SK-N-SH (cell line): Measurements from ENCODE around the gene TMPRSS11F. TPM values are rescaled to one million over a fixed set of nuclear protein-coding genes. Genes with fewer than 3 reads are reported as not detected.

Source experiments
- CTCF ChIA-PET: fragments of 300-600, 350-600 bp; formaldehyde crosslinking; extraction: SDS; loops from one replicate; lab custom pipeline; 2021; lab: Yijun Ruan, JAX
- POLR2A ChIA-PET: fragments of 350-600 bp; sonication (Branson Sonifier 250); formaldehyde crosslinking; extraction: SDS; loops from one replicate; lab custom pipeline; 2020; ENCODE audit warnings: antibody characterized with exemption, inconsistent platforms; lab: Yijun Ruan, JAX
- DNase-seq: peaks from one replicate; pipeline ENCODE4 v3.0.0; 2012
- H2AFZ ChIP-seq: fragments of 200-600 bp; sonication (generic); 2 replicates; pipeline ENCODE4 v1.8.1; 2016; ENCODE audit warnings: antibody characterized with exemption, mild to moderate bottlenecking, low read depth
- H3F3A ChIP-seq: fragments of 200-600 bp; sonication (generic); replicated peaks from 2 replicates; pipeline ENCODE3; 2016; ENCODE audit warnings: antibody characterized with exemption, mild to moderate bottlenecking; ENCODE audit not compliant: insufficient read depth
- H3K27ac ChIP-seq, 2 experiments: fragments of 200-500 bp in 1 of 2; fragments of 200-600 bp in 1 of 2; sonication (Bioruptor generic) in 1 of 2; sonication (generic), shearing (Covaris generic) in 1 of 2; 2 replicates each; pipeline versions ENCODE4 v1.5.1 to v1.6.1; 2014 to 2016; ENCODE audit warnings: low read depth in 2 of 2, inconsistent platforms in 1 of 2, low read length in 1 of 2, mild to moderate bottlenecking in 1 of 2, mixed read lengths in 1 of 2
- H3K27me3 ChIP-seq: fragments of 200-600 bp; sonication (generic), shearing (Covaris generic); 2 replicates; pipeline ENCODE4 v1.6.1; 2016; ENCODE audit warnings: mixed run types; ENCODE audit not compliant: insufficient read depth
- H3K36me3 ChIP-seq, 2 experiments: fragments of 200-500 bp in 1 of 2; fragments of 200-600 bp in 1 of 2; sonication (Bioruptor generic) in 1 of 2; sonication (generic) in 1 of 2; replicated peaks in 1 of 2; 2 replicates each; pipeline versions ENCODE3 to v1.5.1; 2014 to 2016; ENCODE audit warnings: low read length in 1 of 2, mild to moderate bottlenecking in 1 of 2; ENCODE audit not compliant: insufficient read depth in 2 of 2, control insufficient read depth in 1 of 2
- H3K4me1 ChIP-seq, 2 experiments: fragments of 200-500 bp in 1 of 2; fragments of 200-600 bp in 1 of 2; sonication (Bioruptor generic) in 1 of 2; sonication (generic), shearing (Covaris generic) in 1 of 2; 2 replicates each; pipeline versions ENCODE4 v1.5.1 to v1.6.1; 2014 to 2016; ENCODE audit warnings: low read depth in 1 of 2, low read length in 1 of 2, mixed run types in 1 of 2; ENCODE audit not compliant: insufficient read depth in 2 of 2, control insufficient read depth in 1 of 2
- H3K4me2 ChIP-seq: fragments of 200-600 bp; sonication (generic), shearing (Covaris generic); 2 replicates; pipeline ENCODE4 v1.6.1; 2017; ENCODE audit warnings: mixed run types
- H3K4me3 ChIP-seq, 2 experiments: fragments of 200-500 bp in 1 of 2; fragments of 200-600 bp in 1 of 2; sonication (Bioruptor generic) in 1 of 2; sonication (generic), shearing (Covaris generic) in 1 of 2; 2 replicates each; pipeline versions ENCODE4 v1.5.1 to v1.8.1; 2014 to 2016; ENCODE audit warnings: low read depth in 2 of 2, inconsistent platforms in 1 of 2, low read length in 1 of 2, mild to moderate bottlenecking in 1 of 2, mixed read lengths in 1 of 2, moderate library complexity in 1 of 2
- H3K79me2 ChIP-seq: fragments of 200-600 bp; sonication (generic); 2 replicates; pipeline ENCODE4 v1.8.1; 2017; ENCODE audit warnings: mild to moderate bottlenecking; ENCODE audit not compliant: insufficient read depth
- H3K9ac ChIP-seq: fragments of 200-600 bp; sonication (generic); 2 replicates; pipeline ENCODE4 v1.6.1; 2017; ENCODE audit warnings: mixed run types
- H3K9me2 ChIP-seq: fragments of 200-600 bp; sonication (generic); 2 replicates; pipeline ENCODE4 v1.6.1; 2017; ENCODE audit warnings: mixed run types
- H3K9me3 ChIP-seq: fragments of 200-600 bp; sonication (generic); 2 replicates; pipeline ENCODE4 v1.6.1; 2017; ENCODE audit warnings: mixed run types, mild to moderate bottlenecking, moderate library complexity
- H4K20me1 ChIP-seq: fragments of 200-600 bp; sonication (generic); 2 replicates; pipeline ENCODE4 v1.6.1; 2017; ENCODE audit warnings: mild to moderate bottlenecking, mixed run types; ENCODE audit not compliant: insufficient read depth
- CTCF ChIP-seq: fragments of 200-600 bp; sonication (generic); IDR thresholded peaks from 2 replicates; pipeline ENCODE4 v1.6.1; 2017; ENCODE audit warnings: antibody characterized with exemption, mild to moderate bottlenecking, moderate library complexity
- EP300 ChIP-seq, 2 experiments: IDR thresholded peaks; 2 replicates each; pipeline versions ENCODE4 v1.4.0 to v1.6.1; 2012; ENCODE audit warnings: borderline replicate concordance in 1 of 2, low read depth in 1 of 2, low read length in 1 of 2
- EZH2phosphoT487 ChIP-seq: fragments of 200-600 bp; sonication (generic); IDR thresholded peaks from 2 replicates; pipeline ENCODE4 v1.6.1; 2017; ENCODE audit warnings: low read depth, mixed run types, mild to moderate bottlenecking, antibody characterized with exemption, moderate library complexity, borderline replicate concordance
- FOXJ3 ChIP-seq: sonication (generic); formaldehyde crosslinking; IDR thresholded peaks from 2 replicates; pipeline ENCODE4 v1.5.1; 2020; ENCODE audit warnings: mild to moderate bottlenecking, missing genetic modification reagents
- FOXM1 ChIP-seq: IDR thresholded peaks from 2 replicates; pipeline ENCODE4 v1.4.0; 2012; ENCODE audit warnings: low read depth, mild to moderate bottlenecking
- GABPA ChIP-seq: IDR thresholded peaks from 2 replicates; pipeline ENCODE4 v1.4.0; 2012; ENCODE audit warnings: low read depth, mild to moderate bottlenecking
- MAX ChIP-seq: IDR thresholded peaks from 2 replicates; pipeline ENCODE4 v1.4.0; 2012; ENCODE audit warnings: low read depth
- NRF1 ChIP-seq: IDR thresholded peaks from 2 replicates; pipeline ENCODE4 v1.6.1; 2012; ENCODE audit warnings: low read depth, mild to moderate bottlenecking, low read length
- RAD21 ChIP-seq: IDR thresholded peaks from 2 replicates; pipeline ENCODE4 v1.6.1; 2012; ENCODE audit warnings: mild to moderate bottlenecking, low read length
- RFX5 ChIP-seq: IDR thresholded peaks from 2 replicates; pipeline ENCODE4 v1.6.1; 2012; ENCODE audit warnings: mild to moderate bottlenecking, improper control_type of control experiment, low read length
- SIN3A ChIP-seq: IDR thresholded peaks from 2 replicates; pipeline ENCODE4 v1.6.1; 2012; ENCODE audit warnings: low read depth, mild to moderate bottlenecking, low read length, moderate library complexity, borderline replicate concordance
- SMC3 ChIP-seq: IDR thresholded peaks from 2 replicates; pipeline ENCODE4 v1.6.1; 2012; ENCODE audit warnings: low read depth, low read length, improper control_type of control experiment
- YY1 ChIP-seq: IDR thresholded peaks from 2 replicates; pipeline ENCODE4 v1.4.0; 2012; ENCODE audit warnings: low read depth, mild to moderate bottlenecking
- ZBTB33 ChIP-seq: IDR thresholded peaks from 2 replicates; pipeline ENCODE4 v1.4.0; 2012; ENCODE audit warnings: low read depth, borderline replicate concordance
- WGBS: methylation state at CpG from one replicate; pipeline ENCODE4 v1.1.6; 2017; ENCODE audit warnings: low lambda C conversion rate; 5-methylcytosine and 5-hydroxymethylcytosine counted together
- polyA plus RNA-seq, 3 experiments: library from polyadenylated mRNA; depleted of rRNA; stranded (reverse); fragments of >200 nt; gene quantifications; 2 replicates each; pipeline ENCODE4 v1.2.3, GENCODE V29; 2012
- TF ChIP-seq, protein P1 (sequence below): fragments of 150-350 bp; IDR thresholded peaks from 2 replicates; pipeline ENCODE4 v1.6.1; 2017; ENCODE audit warnings: antibody characterized with exemption, low read length, low read depth, borderline replicate concordance
- TF ChIP-seq, protein P2 (sequence below): IDR thresholded peaks from 2 replicates; pipeline ENCODE4; 2012

The TMPRSS11F gene
- polyA plus RNA-seq, 1 of the 3 experiments (the other 2 are of a cell fraction), result not detected

GRCh38 chr4:68076194-68076593, 53.5 kb downstream of the TMPRSS11F start:
- 13% methylated on average over 2 of the region's 2 CpGs for WGBS
- CTCF ChIA-PET, result interaction anchor here (0.6 kb wide), 1 partner anchor 100 kb away, joined by 3 read pairs; no protein-coding TSS in a partner anchor
- POLR2A ChIA-PET, result no interaction called here

GRCh38 chr4:68074397-68074796, 55.3 kb downstream of the TMPRSS11F start:
- Histone ChIP-seq H2AFZ (no peak overlapping the region), H3K9me2 (no peaks in the 10 kb centered on the region), H3K9ac (no peak overlapping the region), H3K9me3 (no peaks in the 10 kb centered on the region), H3K27me3 (no peaks in the 10 kb centered on the region), H3F3A (no peaks in the 10 kb centered on the region), H4K20me1 (no peaks in the 10 kb centered on the region), H3K79me2 (no peaks in the 10 kb centered on the region), H3K27ac (no peak overlapping the region), H3K36me3 (no peaks in the 10 kb centered on the region), H3K4me3 (no peak overlapping the region), H3K4me2 (no peak overlapping the region), H3K4me1 (no peaks in the 10 kb centered on the region)
- ChIA-PET POLR2A (no interaction called here), CTCF (no interaction called here)
- no peak for DNase-seq
- TF ChIP-seq RFX5, result no peak
- TF ChIP-seq GABPA, result no peak
- no peak for TF ChIP-seq EZH2phosphoT487
- no peak for TF ChIP-seq FOXM1
- TF ChIP-seq EP300 (IDR thresholded peaks at IDR 0.05; ENCODE audit: borderline replicate concordance in 1 of 2, low read depth in 1 of 2, low read length in 1 of 2), result no peak
- TF ChIP-seq, protein P1, sequence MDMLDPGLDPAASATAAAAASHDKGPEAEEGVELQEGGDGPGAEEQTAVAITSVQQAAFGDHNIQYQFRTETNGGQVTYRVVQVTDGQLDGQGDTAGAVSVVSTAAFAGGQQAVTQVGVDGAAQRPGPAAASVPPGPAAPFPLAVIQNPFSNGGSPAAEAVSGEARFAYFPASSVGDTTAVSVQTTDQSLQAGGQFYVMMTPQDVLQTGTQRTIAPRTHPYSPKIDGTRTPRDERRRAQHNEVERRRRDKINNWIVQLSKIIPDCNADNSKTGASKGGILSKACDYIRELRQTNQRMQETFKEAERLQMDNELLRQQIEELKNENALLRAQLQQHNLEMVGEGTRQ, result no peak
- no peak for TF ChIP-seq SIN3A
- TF ChIP-seq YY1, result no peak
- TF ChIP-seq SMC3, result no peak
- TF ChIP-seq CTCF, result no peak
- no peak for TF ChIP-seq MAX
- TF ChIP-seq, protein P2, sequence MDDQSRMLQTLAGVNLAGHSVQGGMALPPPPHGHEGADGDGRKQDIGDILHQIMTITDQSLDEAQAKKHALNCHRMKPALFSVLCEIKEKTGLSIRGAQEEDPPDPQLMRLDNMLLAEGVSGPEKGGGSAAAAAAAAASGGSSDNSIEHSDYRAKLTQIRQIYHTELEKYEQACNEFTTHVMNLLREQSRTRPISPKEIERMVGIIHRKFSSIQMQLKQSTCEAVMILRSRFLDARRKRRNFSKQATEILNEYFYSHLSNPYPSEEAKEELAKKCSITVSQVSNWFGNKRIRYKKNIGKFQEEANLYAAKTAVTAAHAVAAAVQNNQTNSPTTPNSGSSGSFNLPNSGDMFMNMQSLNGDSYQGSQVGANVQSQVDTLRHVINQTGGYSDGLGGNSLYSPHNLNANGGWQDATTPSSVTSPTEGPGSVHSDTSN, result no peak
- no peak for TF ChIP-seq ZBTB33
- TF ChIP-seq NRF1, result no peak
- TF ChIP-seq FOXJ3 (CRISPR knock-in tag), result no peak
- TF ChIP-seq, all 33 proteins: peak for 0

More at GRCh38 chr4:68076194-68076593, 53.5 kb downstream of the TMPRSS11F start:
- TF ChIP-seq EP300 (IDR thresholded peaks at IDR 0.05; ENCODE audit: borderline replicate concordance in 1 of 2, low read depth in 1 of 2, low read length in 1 of 2) (no peak), SIN3A (no peak), RAD21 (no peak)
- no peaks in the 10 kb centered on the region for H3K9me3 ChIP-seq
- no peak overlapping the region for H3K4me2 ChIP-seq
- DNase-seq, result no peak
- no peak overlapping the region for H3K27ac ChIP-seq
- no peaks in the 10 kb centered on the region for H4K20me1 ChIP-seq
- no peaks in the 10 kb centered on the region for H3F3A ChIP-seq
- H3K4me1 ChIP-seq, result no peaks in the 10 kb centered on the region
- no peak overlapping the region for H3K9ac ChIP-seq
- H2AFZ ChIP-seq, result no peak overlapping the region
- H3K36me3 ChIP-seq, result no peaks in the 10 kb centered on the region
- no peaks in the 10 kb centered on the region for H3K27me3 ChIP-seq
- no peak overlapping the region for H3K4me3 ChIP-seq
- no peaks in the 10 kb centered on the region for H3K9me2 ChIP-seq
- no peaks in the 10 kb centered on the region for H3K79me2 ChIP-seq
